Common myeloid progenitor, CD34-positive (primary cell): ENCODE results near the gene STAG1.
A peak's percentile ranks its signal among the peaks of the same experiment; 100 is the strongest.

Source experiments
- CTCF ChIA-PET: fragments of 350-600 bp; sonication (Branson Sonifier 250); formaldehyde crosslinking; loops from one replicate; lab custom pipeline; 2021; ENCODE audit warnings: antibody characterized with exemption; lab: Charles Lee
- POLR2A ChIA-PET: fragments of 350-600 bp; sonication (Branson Sonifier 250); formaldehyde crosslinking; loops from one replicate; lab custom pipeline; 2021; ENCODE audit warnings: antibody characterized with exemption; lab: Charles Lee
- DNase-seq, 3 donors: peaks; one replicate each; pipeline versions ENCODE4 v3.0.0 to v3.0.0-alpha.2; 2013
- H3K27ac ChIP-seq, 2 experiments: 1 replicate in 1 of 2; 2 replicates in 1 of 2; pipeline ENCODE4 v1.7.0; 2013; ENCODE audit warnings: inconsistent platforms in 2 of 2, low read length in 2 of 2, mild to moderate bottlenecking in 2 of 2, low read depth in 1 of 2, moderate library complexity in 1 of 2; ENCODE audit not compliant: severe bottlenecking in 2 of 2, insufficient read depth in 1 of 2, poor library complexity in 1 of 2
- H3K27me3 ChIP-seq, 5 experiments: replicated peaks in 2 of 5; 1 replicate in 3 of 5; 2 replicates in 2 of 5; pipeline versions ENCODE4 v1.6.1 to v1.7.0; 2013; ENCODE audit warnings: low read length in 4 of 5, mild to moderate bottlenecking in 2 of 5, moderate library complexity in 2 of 5, inconsistent platforms in 1 of 5; ENCODE audit not compliant: insufficient read depth in 5 of 5, control insufficient read depth in 4 of 5
- H3K36me3 ChIP-seq, 4 experiments: 1 replicate in 2 of 4; 2 replicates in 2 of 4; pipeline versions ENCODE4 v1.6.1 to v1.7.0; 2013; ENCODE audit warnings: low read length in 3 of 4, control low read depth in 1 of 4, mild to moderate bottlenecking in 1 of 4; ENCODE audit not compliant: control insufficient read depth in 4 of 4, insufficient read depth in 4 of 4
- H3K4me1 ChIP-seq, 4 experiments: 1 replicate in 3 of 4; 2 replicates in 1 of 4; pipeline versions ENCODE4 v1.6.1 to v1.7.1; 2013; ENCODE audit warnings: low read length in 3 of 4, mild to moderate bottlenecking in 3 of 4, control low read depth in 1 of 4, inconsistent platforms in 1 of 4, moderate library complexity in 1 of 4; ENCODE audit not compliant: control insufficient read depth in 4 of 4, insufficient read depth in 4 of 4; ENCODE audit errors: control extremely low read depth in 1 of 4
- H3K4me3 ChIP-seq, 7 experiments: 1 replicate in 4 of 7; 2 replicates in 3 of 7; pipeline versions ENCODE4 v1.5.1 to v1.7.0; 2013; ENCODE audit warnings: mild to moderate bottlenecking in 7 of 7, low read length in 6 of 7, moderate library complexity in 6 of 7, inconsistent platforms in 2 of 7, low read depth in 2 of 7, control low read depth in 1 of 7; ENCODE audit not compliant: insufficient read depth in 4 of 7, control insufficient read depth in 1 of 7; ENCODE audit errors: extremely low read depth in 1 of 7
- H3K9me3 ChIP-seq, 5 experiments: 1 replicate in 4 of 5; 2 replicates in 1 of 5; pipeline versions ENCODE4 v1.6.1 to v1.7.1; 2013; ENCODE audit warnings: low read length in 4 of 5, mild to moderate bottlenecking in 2 of 5, inconsistent platforms in 1 of 5, low read depth in 1 of 5, moderate library complexity in 1 of 5; ENCODE audit not compliant: control insufficient read depth in 4 of 5, insufficient read depth in 2 of 5; ENCODE audit errors: control extremely low read depth in 1 of 5
- WGBS: methylation state at CpG from one replicate; pipeline ENCODE4 v1.1.5; 2013; ENCODE audit not compliant: insufficient coverage; 5-methylcytosine and 5-hydroxymethylcytosine counted together

Gene STAG1

GRCh38 chr3:136604961-136605360 is 147.2 kb downstream of the STAG1 start:
- DNase-seq: no peak
- CTCF ChIA-PET: no interaction called here
- POLR2A ChIA-PET: no interaction called here
- Histone ChIP-seq H3K9me3 (no peaks in the 10 kb centered on the region), H3K4me3 (no peak overlapping the region), H3K36me3 (peaks cover 3 to 23% (median 11%) of the 10 kb centered on the region in 4 experiments), H3K27ac (no peak overlapping the region), H3K27me3 (no peaks in the 10 kb centered on the region), H3K4me1 (no peaks in the 10 kb centered on the region)
- 100% methylated on average over 1 of the region's 1 CpG for WGBS

- no peaks in the 10 kb centered on the region for H3K27me3 ChIP-seq
- DNase-seq: no peak
- WGBS: no CpG with 5 or more reads among the region's 2 CpGs
- no peak overlapping the region for H3K4me3 ChIP-seq
- POLR2A ChIA-PET: no interaction called here
- H3K27ac ChIP-seq: no peak overlapping the region
- peaks cover 3 to 21% (median 6%) of the 10 kb centered on the region in 4 experiments for H3K36me3 ChIP-seq
- CTCF ChIA-PET: interaction anchor here (1.2 kb wide), 1 partner anchor 35 kb away, joined by 3 read pairs; no protein-coding TSS in a partner anchor
- no peaks in the 10 kb centered on the region for H3K4me1 ChIP-seq
- H3K9me3 ChIP-seq: no peaks in the 10 kb centered on the region
These were observed 149.4 kb downstream of the STAG1 start for GRCh38 chr3:136602818-136603217.

- POLR2A ChIA-PET: no interaction called here
- peaks cover 3 to 13% (median 5%) of the 10 kb centered on the region in 4 experiments for H3K36me3 ChIP-seq
- WGBS: 67% methylated on average over 1 of the region's 5 CpGs
- peak in 2 of 3 donors; percentile 9 to 25 for DNase-seq
- no peak overlapping the region for H3K4me3 ChIP-seq
- H3K4me1 ChIP-seq: peaks cover 0 to 5% (median 2%) of the 10 kb centered on the region in 4 experiments
- no peaks in the 10 kb centered on the region for H3K9me3 ChIP-seq
- H3K27me3 ChIP-seq: no peaks in the 10 kb centered on the region
- CTCF ChIA-PET: interaction anchor here (1.0 kb wide), 1 partner anchor 8 kb away, joined by 3 read pairs; no protein-coding TSS in a partner anchor
- H3K27ac ChIP-seq: no peak overlapping the region
These were observed 156.1 kb downstream of the STAG1 start for GRCh38 chr3:136595913-136596697.

GRCh38 chr3:136586580-136586979 is 165.6 kb downstream of the STAG1 start:
- Histone ChIP-seq H3K4me1 (no peaks in the 10 kb centered on the region), H3K27ac (no peak overlapping the region), H3K27me3 (no peaks in the 10 kb centered on the region), H3K4me3 (no peak overlapping the region), H3K36me3 (peaks cover 0 to 11% (median 5%) of the 10 kb centered on the region in 4 experiments), H3K9me3 (no peaks in the 10 kb centered on the region)
- ChIA-PET CTCF (interaction anchor here (0.6 to 1.5 kb wide), 2 partner anchors 9 to 195 kb away, joined by 3 read pairs; no protein-coding TSS in a partner anchor), POLR2A (no interaction called here)
- no peak for DNase-seq

- Histone ChIP-seq H3K27ac (no peak overlapping the region), H3K9me3 (no peaks in the 10 kb centered on the region), H3K36me3 (peaks cover 0 to 11% (median 5%) of the 10 kb centered on the region in 4 experiments), H3K4me1 (no peaks in the 10 kb centered on the region), H3K27me3 (no peaks in the 10 kb centered on the region), H3K4me3 (no peak overlapping the region)
- no peak for DNase-seq
- ChIA-PET CTCF (interaction anchor here (1.2 kb wide), 1 partner anchor 38 kb away, joined by 3 read pairs; no protein-coding TSS in a partner anchor), POLR2A (no interaction called here)
These were observed 167.4 kb downstream of the STAG1 start for GRCh38 chr3:136584728-136585127.

- CTCF ChIA-PET: interaction anchor here (0.6 to 1.2 kb wide), 2 partner anchors 37 to 430 kb away, joined by 3 read pairs; no protein-coding TSS in a partner anchor
- POLR2A ChIA-PET: no interaction called here
- DNase-seq: no peak
- Histone ChIP-seq H3K36me3 (peaks cover 0 to 11% (median 5%) of the 10 kb centered on the region in 4 experiments), H3K9me3 (no peaks in the 10 kb centered on the region), H3K27me3 (no peaks in the 10 kb centered on the region), H3K27ac (no peak overlapping the region), H3K4me3 (no peak overlapping the region), H3K4me1 (peaks cover 0 to 3% (median 0%) of the 10 kb centered on the region in 4 experiments)
- WGBS: 100% methylated on average over 1 of the region's 2 CpGs
These were observed 168.4 kb downstream of the STAG1 start for GRCh38 chr3:136583823-136584222.

- Histone ChIP-seq H3K36me3 (peaks cover 0 to 11% (median 5%) of the 10 kb centered on the region in 4 experiments), H3K4me3 (no peak overlapping the region), H3K4me1 (peaks cover 0 to 3% (median 0%) of the 10 kb centered on the region in 4 experiments), H3K27me3 (no peaks in the 10 kb centered on the region), H3K9me3 (peaks cover 0 to 13% (median 5%) of the 10 kb centered on the region in 5 experiments), H3K27ac (no peak overlapping the region)
- ChIA-PET POLR2A (no interaction called here), CTCF (interaction anchor here (0.6 to 2.5 kb wide), 5 partner anchors 9 to 438 kb away, joined by 3 to 6 read pairs (median 4); partner anchors contain the start of gene STAG1)
- DNase-seq: peak in 1 of 3 donors; percentile 13
- 100% methylated on average over 2 of the region's 3 CpGs for WGBS
These were observed 174.4 kb downstream of the STAG1 start for GRCh38 chr3:136577791-136578190.
